AG04449 (cell line): ENCODE data around the gene ZNF415.
"Not testable (repeated sequence)": the region's sequence is repeated elsewhere in the genome, so short reads cannot be mapped to it uniquely, and the experiment has no call there.

Experiments used
- CTCF ChIA-PET: fragments of 350-600 bp; formaldehyde crosslinking; extraction: SDS; loops from one replicate; lab custom pipeline; 2021; ENCODE audit warnings: antibody characterized with exemption; lab: Yijun Ruan, JAX
- POLR2A ChIA-PET: fragments of 400-600, 350-600 bp; formaldehyde crosslinking; extraction: SDS; loops from one replicate; lab custom pipeline; 2020; ENCODE audit warnings: antibody characterized with exemption, inconsistent platforms; lab: Yijun Ruan, JAX
- DNase-seq: peaks from one replicate; pipeline ENCODE4 v3.0.0-alpha.2; 2010; ENCODE audit warnings: low read depth, low spot score
- H3K4me3 ChIP-seq: 2 replicates; pipeline ENCODE4 v1.5.1; 2011; ENCODE audit warnings: low read depth, mild to moderate bottlenecking, control low read depth, low read length
- CTCF ChIP-seq: IDR thresholded peaks from one replicate; pipeline ENCODE4 v1.5.1; 2011; ENCODE audit warnings: mild to moderate bottlenecking, moderate library complexity, low read length, control low read depth, inconsistent platforms; ENCODE audit not compliant: insufficient read depth; ENCODE audit errors: missing control alignments

ZNF415 gene

GRCh38 chr19:53140351-53140750 is 7.6 kb upstream of the ZNF415 start:
- H3K4me3 ChIP-seq = no peak overlapping the region
- DNase-seq = no peak
- TF ChIP-seq CTCF = no peak
- CTCF ChIA-PET = no interaction called here
- POLR2A ChIA-PET = no interaction called here

- POLR2A ChIA-PET = no interaction called here
- no peak for DNase-seq
- no peak for TF ChIP-seq CTCF
Measured at GRCh38 chr19:53136432-53136831, 3.7 kb upstream of the ZNF415 start.

GRCh38 chr19:53131727-53132126 is 983 bp downstream of the ZNF415 start:
- no peak for DNase-seq
- ChIA-PET CTCF (no interaction called here), POLR2A (no interaction called here)
- no peak for TF ChIP-seq CTCF
- H3K4me3 ChIP-seq = peak overlapping the region; percentile 78

More at GRCh38 chr19:53136432-53136831, 3.7 kb upstream of the ZNF415 start:
- CTCF ChIA-PET = no interaction called here
- no peak overlapping the region for H3K4me3 ChIP-seq

GRCh38 chr19:53131085-53131590 is 1.6 kb downstream of the ZNF415 start:
- ChIA-PET POLR2A (no interaction called here), CTCF (no interaction called here)
- DNase-seq = no peak
- no peak overlapping the region; the same call in 1 of the 2 replicates for H3K4me3 ChIP-seq
- no peak for TF ChIP-seq CTCF

- no peak for TF ChIP-seq CTCF
- CTCF ChIA-PET = no interaction called here
- no peak overlapping the region for H3K4me3 ChIP-seq
- DNase-seq = no peak
- POLR2A ChIA-PET = no interaction called here
Measured at GRCh38 chr19:53130506-53130905, 2.2 kb downstream of the ZNF415 start.

- DNase-seq, CTCF ChIA-PET, H3K4me3 ChIP-seq, POLR2A ChIA-PET: not testable (repeated sequence)
Measured at GRCh38 chr19:53126733-53127526, 5.8 kb downstream of the ZNF415 start.
